Right lung (tissue), 5 donors: Measurements from ENCODE around the gene RCAN2. TPM values are rescaled to one million over a fixed set of nuclear protein-coding genes. Genes with fewer than 3 reads are reported as not detected.
A peak's percentile ranks its signal among the peaks of the same experiment; 100 is the strongest.
"Not testable (repeated sequence)": the region's sequence is repeated elsewhere in the genome, so short reads cannot be mapped to it uniquely, and the experiment has no call there.

Source experiments
- DNase-seq, 2 donors: peaks; one replicate each; pipeline ENCODE4 v3.0.0-alpha.2; 2013
- polyA plus RNA-seq, 5 donors: library from polyadenylated mRNA; unstranded; fragments of 120-200 nt; gene quantifications; one replicate each; pipeline versions ENCODE4 v1.2.1 to v1.2.3, GENCODE V29; 2013; ENCODE audit warnings: inconsistent platforms in 1 of 5, low replicate concordance in 1 of 5; ENCODE audit not compliant: insufficient read length in 5 of 5, insufficient read depth in 1 of 5

Gene RCAN2
- polyA plus RNA-seq, 5 donors = 2.4 to 3.3 (median 2.9) TPM

DNA sequence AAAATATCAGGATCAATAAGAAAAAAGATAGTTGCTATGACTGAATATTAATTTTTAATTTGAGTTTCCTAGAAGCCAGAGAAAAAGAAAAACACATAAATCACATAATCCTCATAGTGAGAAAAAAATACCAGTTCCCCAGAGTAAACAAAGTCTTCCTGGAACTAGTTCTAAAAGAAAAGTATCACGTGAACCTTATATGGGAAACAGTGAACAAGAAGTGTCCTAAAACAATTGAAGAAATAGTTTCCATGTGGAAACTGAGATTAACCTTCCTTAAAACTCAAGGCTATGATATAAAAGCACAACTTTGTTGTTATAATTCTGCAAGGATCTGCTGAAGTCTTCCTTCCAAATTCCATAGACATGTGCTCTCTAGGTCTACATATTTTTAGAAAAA, 50.6 kb downstream of the RCAN2 start:
- DNase-seq = no peak

DNA sequence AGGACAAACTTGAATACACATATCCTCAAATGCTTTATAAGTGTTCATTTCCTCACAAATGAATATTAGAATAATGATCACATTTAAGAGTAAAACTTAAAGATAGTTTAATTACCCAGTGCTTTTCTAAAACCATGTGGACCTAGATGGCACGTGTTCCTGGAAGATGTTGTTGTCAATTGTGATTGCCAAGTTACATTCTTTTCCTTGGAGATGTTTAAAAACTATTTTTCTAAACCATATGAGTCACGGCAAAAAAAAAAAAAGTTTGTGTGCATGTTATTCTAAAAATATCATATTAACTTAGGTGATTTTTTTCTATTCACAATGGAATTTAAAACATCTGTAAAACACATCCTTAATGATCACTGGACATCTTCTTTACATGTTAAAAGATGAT, 51.1 kb downstream of the RCAN2 start:
- no peak for DNase-seq

GRCh38 chr6:46438245-46438644, 53.0 kb downstream of the RCAN2 start:
- no peak for DNase-seq

- DNase-seq = no peak
Measured at GRCh38 chr6:46437671-46438221, 53.5 kb downstream of the RCAN2 start.

DNA sequence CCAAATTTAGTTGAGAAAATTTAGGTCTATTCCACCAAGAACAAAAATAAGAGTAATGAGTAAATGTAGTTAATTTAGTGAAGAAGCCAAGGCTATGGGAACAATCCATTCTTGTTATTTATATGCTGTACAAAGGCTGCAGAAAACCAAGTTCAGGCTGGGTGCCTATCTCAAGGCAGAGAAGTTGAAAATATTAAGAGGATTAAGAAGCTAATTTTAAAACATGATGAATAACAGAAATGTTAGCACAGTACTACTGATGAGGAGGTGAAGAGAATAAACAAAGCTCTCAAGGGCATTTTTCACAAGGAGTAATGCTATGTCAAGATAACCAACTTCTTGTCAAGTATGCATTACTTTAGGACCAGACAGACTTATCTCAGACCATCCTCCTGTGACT, 68.6 kb downstream of the RCAN2 start:
- DNase-seq = no peak

DNA sequence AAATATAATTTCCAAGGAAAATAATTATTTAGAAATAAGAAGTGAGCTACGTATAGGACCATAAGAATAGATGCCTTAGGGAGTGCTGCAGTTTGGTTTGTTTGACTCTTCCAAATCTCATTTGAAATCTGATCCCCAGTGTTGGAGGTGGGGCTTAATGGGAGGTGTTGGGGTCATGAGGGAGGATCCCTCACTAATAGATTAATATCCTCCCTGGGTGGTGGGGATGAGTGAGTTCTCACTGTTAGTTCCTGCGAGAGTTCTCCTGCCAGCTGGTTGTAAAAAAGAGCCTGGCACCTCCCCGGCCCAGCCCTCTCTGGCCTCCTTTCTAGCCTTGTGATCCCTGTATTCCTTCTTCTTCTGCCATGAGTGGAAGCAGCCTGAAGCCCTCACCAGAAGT, 69.3 kb downstream of the RCAN2 start:
- DNase-seq = no peak

DNA sequence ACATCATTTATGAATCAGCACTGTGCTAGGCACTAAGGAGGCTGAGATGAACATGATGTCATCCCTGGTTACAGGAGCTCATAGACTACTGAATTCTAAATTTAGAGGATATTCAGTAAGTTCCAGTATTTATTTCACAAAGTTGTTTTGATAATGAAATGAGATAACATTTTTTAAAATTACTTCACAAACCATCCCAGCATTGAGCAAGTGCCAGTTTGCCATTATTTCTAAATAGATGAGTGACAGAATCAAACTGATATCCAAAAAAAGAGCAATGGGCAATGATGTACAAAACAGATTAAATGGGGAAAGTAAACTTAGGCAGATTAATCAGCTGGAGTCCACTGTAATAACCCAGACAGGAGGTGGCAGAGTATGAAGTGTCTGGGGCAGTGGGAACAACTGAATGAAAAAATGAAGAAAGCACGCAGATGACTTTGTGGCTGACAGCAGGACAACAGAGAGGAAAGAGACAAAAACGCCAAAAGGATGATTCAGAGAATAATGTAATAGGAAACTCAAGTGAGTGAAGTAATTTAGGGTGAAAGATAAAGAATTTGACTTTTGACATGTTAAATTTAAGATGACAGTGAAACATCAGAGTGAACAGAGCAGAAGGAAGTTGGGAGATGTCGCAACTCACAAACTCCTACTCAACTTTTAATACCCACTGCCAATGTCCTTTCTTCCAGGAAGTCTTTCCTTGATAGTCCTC, 70.2 kb downstream of the RCAN2 start:
- no peak for DNase-seq

- DNase-seq = peak; percentile 54 to 68
Measured at GRCh38 chr6:46419576-46420002, 71.7 kb downstream of the RCAN2 start.

DNA sequence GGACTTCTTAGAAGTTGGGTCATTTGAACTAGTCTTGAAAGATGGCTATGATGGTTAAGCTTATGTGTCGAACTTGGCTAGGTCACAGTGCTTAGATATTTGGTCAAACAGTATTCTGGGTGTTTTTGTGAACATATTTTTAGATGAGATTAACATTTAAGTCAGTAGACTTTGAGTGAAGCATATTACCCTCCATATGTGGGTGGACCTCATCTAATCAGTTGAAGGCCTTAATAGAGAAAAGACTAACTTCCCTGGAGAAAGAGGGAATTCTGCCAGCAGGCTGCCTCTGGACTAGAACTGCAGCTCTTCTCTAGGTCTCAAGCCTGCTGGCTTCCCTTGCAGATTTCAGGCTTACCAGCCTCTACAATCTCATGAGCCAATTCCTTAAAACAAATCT, 76.9 kb downstream of the RCAN2 start:
- DNase-seq = no peak

DNA sequence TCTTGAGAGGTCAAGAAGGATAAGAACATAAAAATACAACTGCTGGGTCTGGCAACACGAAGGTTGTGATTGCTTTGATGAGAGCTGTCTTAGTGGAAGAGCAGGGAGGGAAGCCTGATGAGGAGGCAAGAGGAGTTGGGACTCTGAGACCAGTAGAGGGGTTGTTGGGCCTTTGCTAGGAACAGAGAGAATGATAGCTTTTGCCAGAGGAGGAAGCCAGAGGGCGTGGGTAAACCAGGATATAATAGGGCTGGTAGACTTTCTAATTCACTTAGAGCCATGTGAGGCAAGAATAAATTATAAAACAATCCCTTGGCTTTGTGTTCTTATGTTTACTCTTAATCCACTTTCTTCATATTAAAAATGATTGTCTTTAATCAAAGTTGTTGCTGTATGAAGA, 78.6 kb downstream of the RCAN2 start:
- DNase-seq = no peak

DNA sequence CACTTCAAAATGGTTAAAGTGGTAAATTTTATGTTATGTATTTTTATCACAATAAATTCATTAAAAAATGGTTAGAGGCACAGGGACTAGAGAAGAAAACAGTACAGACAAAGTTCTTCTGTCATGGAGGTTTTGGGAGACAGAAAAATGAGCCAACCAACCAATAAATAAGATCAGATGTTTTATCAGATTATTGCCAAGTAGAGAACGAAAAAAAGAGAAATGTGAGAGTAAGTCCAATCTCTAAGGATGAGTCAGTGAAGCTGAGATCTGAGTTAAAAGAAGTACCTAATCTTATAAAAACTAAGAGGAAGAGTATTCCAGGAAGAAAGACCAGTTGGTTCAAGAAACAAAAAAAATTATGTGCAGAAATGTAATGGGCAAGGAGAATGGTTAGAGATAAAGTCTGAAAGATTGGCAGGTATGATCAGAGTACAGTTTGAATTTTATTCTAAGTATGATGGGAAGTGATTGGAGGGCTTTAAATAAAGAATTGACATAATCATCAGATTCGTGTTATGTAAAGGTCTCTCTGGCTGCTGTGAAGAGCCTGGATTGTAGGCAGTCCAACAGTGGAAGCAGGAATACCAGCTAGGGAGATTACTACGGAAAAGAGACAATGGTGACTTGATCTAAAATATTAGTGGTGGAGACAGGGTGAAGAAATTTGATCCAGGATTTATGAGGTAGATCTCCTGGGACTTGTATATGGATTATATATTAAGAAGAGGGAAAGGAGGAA, 79.6 kb downstream of the RCAN2 start:
- no peak for DNase-seq

GRCh38 chr6:46410334-46410953, 80.8 kb downstream of the RCAN2 start:
- DNase-seq = peak; percentile 23 to 60

DNA sequence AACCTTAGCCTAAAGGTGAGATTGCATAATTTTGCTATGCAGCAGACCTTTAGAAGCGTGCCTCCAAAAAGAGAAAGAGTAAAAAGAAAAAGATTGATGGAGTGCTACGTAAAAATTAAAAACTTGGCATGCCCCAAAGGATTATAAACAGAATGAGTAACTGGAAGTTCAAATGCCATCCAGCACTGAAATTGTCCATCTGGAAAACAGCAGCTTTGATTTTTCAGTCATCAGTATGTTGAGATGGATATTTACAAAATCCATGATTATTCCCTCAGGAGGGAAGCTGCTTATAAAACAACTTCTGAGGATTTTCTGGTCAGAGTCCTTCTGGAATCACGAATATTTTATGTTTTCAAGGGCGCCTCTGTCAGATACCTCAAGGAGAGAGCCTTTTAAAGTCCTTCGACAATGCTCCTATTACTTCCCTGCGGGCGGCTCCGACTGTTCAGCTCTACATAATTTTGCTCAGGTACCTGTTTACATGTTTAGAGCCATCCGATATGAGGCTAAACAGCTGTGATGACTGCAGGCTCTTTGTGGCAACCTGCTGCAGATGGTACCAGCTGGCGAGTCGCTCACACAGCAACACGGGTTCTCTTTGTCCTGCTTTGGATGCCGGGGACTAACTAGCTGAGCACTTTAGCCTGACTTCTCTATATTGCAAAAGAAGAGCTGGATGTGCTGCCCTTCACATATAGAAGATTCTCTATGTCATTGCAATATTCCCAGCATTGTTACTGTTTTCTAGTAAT, 83.3 kb downstream of the RCAN2 start:
- peak; percentile 58 to 70 for DNase-seq

GRCh38 chr6:46407246-46407645, 84.0 kb downstream of the RCAN2 start:
- DNase-seq = peak; percentile 38 to 62

DNA sequence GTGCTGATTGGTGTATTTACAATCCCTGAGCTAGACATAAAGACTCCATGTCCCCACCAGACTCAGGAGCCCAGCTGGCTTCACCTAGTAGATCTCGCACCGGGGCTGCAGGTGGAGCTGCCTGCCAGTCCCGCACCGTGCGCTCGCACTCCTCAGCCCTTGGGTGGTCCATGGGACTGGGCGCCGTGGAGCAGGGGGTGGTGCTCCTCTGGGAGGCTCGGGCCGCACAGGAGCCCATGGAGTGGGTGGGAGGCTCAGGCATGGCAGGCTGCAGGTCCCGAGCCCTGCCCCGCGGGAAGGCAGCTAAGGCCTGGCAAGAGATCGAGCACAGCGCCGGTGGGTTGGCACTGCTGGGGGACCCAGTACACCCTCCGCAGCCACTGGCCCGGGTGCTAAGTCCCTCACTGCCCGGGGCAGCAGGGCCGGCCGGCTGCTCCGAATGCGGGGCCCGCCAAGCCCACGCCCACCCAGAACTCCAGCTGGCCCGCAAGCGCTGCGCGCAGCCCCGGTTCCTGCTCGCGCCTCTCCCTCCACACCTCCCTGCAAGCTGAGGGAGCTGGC, 85.5 kb downstream of the RCAN2 start:
- DNase-seq = not testable (repeated sequence)

- no peak for DNase-seq
Measured at GRCh38 chr6:46400898-46401297, 90.4 kb downstream of the RCAN2 start.

- no peak for DNase-seq
Measured at GRCh38 chr6:46395530-46395929, 95.7 kb downstream of the RCAN2 start.

GRCh38 chr6:46393940-46394337, 97.3 kb downstream of the RCAN2 start:
- DNase-seq = no peak

DNA sequence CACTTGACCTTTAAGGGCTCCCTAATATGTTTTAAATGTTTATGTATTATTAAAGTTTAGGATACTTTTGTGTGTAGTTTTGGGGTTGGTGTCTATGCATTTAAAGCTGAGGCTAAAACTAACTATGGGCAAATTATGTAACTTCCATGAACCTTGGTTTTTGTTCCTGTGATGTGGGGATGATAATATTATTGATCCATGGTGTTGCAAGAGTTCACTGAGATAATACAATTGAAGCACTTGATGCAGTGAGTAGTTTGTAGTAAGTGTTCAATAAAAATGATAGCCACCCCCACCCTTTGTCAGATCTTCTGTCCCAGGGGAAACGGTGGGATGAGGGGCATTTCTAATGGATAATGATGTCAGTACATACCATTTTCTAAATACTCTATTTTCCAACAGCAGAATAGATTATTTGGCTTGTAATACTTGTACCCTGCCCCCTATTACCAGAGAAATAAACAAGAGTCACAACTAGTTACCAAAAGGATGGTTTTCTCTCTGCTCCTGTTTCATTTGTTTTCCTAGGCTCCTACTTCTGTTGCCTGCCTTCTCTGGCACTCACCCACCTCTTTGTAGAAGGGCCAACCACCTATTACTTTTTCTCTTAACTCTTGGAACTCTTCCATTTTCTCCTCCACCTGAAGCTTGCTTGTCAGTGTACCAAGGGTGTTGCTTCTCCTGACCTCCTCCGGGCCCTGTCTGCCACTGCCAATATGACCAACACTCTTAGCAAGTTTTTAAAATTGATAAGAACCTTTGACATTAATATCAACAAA, 97.9 kb downstream of the RCAN2 start:
- no peak for DNase-seq

- DNase-seq = no peak
Measured at GRCh38 chr6:46392294-46392693, 99.0 kb downstream of the RCAN2 start.
